ENCODE data around the gene FHOD1.

Gene FHOD1

DNA sequence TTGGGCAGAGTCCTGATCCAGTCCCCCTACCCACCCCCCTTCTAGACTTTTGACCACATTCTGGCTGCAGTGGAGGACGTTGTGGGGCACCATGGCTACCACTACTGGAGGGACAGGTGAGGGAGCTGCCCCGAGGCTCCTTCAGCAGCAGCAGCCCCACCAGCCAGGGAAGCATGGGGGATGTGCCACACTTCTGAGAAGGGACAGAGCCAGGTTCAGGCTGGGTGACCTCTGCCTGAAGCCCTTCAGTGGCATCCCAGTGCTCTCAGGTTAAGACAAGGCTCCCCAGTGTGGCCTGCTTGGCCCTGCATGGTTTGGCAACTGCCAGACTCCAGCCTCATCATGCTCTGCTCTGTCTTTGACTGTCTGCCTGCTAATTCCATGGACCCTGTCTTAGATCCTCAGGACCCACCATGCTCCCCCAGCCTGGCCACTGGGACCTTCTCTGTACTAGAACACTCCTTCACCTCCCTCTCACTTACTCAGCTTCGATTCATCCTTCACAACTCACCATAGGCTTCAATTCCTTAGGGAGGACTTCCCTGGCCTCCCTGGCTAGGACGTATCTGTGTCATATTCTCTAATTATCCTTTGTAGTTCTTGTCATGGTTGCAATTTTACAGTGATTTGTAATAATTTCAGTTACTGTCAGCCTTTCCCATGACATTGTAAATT, 10.3 kb upstream of the FHOD1 start:
- H3K4me3 ChIP-seq (ENCODE audit: low read length): no peak overlapping the region
- TF ChIP-seq, protein P1, sequence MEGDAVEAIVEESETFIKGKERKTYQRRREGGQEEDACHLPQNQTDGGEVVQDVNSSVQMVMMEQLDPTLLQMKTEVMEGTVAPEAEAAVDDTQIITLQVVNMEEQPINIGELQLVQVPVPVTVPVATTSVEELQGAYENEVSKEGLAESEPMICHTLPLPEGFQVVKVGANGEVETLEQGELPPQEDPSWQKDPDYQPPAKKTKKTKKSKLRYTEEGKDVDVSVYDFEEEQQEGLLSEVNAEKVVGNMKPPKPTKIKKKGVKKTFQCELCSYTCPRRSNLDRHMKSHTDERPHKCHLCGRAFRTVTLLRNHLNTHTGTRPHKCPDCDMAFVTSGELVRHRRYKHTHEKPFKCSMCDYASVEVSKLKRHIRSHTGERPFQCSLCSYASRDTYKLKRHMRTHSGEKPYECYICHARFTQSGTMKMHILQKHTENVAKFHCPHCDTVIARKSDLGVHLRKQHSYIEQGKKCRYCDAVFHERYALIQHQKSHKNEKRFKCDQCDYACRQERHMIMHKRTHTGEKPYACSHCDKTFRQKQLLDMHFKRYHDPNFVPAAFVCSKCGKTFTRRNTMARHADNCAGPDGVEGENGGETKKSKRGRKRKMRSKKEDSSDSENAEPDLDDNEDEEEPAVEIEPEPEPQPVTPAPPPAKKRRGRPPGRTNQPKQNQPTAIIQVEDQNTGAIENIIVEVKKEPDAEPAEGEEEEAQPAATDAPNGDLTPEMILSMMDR (IDR thresholded peaks at IDR 0.05; ENCODE audit: insufficient read depth, low read depth, low read length, missing control alignments): no peak
- DNase-seq (ENCODE audit: low read depth): no peak

DNA sequence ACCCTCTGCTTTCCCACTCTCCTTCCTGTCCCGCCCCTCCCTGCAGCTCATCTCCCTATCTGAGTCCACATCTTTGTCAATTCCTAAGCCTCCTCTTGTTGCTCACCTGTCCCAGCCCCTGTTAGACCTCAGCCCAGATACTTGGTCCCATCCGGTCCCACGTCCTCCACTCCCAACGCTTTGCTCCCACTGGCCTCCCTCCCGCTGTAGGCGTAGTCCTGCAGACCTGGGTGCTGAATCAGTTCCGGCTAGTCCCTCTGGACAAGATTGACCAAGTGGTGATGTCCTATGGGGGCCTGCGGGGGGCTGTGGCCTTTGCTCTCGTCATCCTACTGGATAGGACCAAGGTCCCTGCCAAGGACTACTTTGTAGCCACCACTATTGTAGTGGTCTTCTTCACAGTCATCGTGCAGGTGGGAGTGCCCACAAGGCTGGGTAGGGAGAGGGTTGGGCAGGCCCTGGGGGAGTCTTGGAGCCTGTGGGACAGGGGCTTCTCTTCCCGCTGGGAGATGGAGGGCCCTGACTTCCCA, 9.5 kb upstream of the FHOD1 start:
- no peak overlapping the region for H3K4me3 ChIP-seq (ENCODE audit: low read length)
- DNase-seq (ENCODE audit: low read depth): no peak
- TF ChIP-seq, protein P1 (IDR thresholded peaks at IDR 0.05; ENCODE audit: insufficient read depth, low read depth, low read length, missing control alignments): no peak

DNA sequence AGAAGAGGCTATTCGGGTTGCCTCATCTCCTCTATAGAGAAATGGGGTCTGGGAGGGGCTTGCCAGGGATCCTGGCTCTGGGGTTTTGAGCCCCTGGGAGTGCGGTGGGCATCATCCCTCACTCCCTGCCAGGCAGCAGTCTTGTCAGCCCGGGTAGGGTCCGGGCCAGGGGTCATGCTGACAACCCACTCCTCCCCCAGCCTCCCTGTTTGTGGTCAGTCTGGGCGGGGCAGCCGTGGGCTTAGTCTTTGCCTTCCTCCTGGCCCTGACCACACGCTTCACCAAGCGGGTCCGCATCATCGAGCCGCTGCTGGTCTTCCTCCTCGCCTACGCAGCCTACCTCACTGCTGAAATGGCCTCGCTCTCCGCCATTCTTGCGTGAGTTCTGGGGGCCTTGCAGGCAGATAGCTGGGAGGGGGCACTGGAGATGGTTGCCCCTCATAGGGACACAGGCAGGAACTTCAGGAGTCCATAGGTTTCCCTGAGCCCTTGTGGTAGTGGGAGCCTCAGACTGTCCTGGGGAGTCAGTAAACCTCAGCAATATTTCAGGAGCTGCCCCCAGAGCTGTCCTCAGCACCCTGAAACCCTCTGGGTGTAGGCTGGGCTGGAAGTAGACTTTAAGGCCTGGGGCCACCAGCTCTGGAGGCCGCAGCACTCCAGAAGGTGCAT, 8.4 kb upstream of the FHOD1 start:
- TF ChIP-seq, protein P1 (IDR thresholded peaks at IDR 0.05; ENCODE audit: insufficient read depth, low read depth, low read length, missing control alignments): no peak
- no peak overlapping the region for H3K4me3 ChIP-seq (ENCODE audit: low read length)
- DNase-seq (ENCODE audit: low read depth): no peak

DNA sequence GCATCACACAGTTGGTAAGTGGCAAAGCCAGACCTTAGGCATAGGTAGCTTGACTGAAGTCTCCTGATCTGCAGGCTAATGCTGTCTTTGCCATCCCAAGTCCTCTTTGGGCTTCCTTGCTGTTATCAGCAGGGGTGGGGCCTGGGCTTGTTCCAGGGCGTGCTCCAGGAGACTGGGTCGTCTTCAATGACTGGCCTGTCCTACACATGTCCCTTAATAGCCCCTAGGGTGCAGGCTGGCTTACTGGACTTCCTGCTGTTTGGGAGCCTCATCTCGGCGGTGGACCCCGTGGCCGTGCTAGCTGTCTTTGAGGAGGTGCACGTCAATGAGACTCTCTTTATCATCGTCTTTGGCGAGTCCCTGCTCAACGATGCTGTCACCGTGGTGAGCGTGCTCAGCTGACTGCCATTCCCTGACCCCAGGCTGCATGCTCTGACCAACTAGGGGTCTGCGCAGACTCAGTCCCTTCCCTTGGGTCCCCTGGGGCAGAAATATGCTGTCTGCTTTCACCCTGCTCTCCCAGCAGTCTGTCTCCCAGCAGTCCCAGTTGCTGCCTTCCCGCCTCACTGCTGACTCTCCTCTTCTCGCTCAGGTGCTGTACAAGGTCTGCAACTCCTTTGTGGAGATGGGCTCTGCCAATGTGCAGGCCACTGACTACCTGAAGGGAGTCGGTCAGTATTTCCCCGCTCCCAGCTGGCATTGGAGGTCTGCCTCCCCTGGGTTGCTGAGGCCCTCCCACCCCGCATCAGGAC, 7.7 kb upstream of the FHOD1 start:
- H3K4me3 ChIP-seq (ENCODE audit: low read length): no peak overlapping the region
- TF ChIP-seq, protein P1 (IDR thresholded peaks at IDR 0.05; ENCODE audit: insufficient read depth, low read depth, low read length, missing control alignments): no peak
- DNase-seq (ENCODE audit: low read depth): no peak

DNA sequence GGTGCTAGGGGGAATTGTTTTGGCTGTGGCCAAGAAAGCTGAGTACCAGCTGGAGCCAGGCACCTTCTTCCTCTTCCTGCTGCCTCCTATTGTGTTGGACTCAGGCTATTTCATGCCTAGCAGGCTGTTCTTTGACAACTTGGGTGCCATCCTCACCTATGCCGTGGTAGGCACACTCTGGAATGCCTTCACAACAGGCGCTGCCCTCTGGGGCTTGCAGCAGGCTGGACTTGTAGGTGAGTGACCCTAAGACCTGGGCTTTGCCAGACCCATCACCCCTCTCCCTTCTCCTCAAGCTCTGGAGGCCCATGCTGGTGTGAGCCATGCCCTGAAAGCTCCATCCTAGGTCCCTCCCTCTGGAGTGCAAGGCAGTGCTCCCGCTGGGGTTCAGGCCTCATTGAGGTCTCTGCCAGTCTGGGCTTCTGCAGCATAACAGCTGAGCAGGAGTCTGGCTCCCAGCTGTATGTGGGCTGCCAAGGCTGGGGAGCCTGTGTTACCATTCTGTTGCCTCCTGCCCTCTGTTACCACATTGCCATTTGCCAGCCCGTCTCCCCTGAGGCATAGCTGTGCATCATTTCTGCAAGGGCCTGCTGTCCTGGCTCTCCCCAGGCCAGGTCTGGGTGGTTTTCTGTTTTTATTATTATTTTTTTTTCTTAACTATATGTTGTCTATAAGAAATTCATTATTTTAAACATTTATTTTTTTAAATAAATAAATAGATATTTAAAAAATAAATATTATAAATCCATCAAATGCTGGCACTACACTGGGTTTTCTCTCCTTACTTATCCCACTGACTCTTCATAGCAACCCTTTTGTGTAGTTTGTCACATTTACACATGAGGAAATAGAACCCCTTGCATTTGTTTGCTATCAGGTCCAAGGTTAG, 5.6 kb upstream of the FHOD1 start:
- no peak overlapping the region for H3K4me3 ChIP-seq (ENCODE audit: low read length)
- DNase-seq (ENCODE audit: low read depth): no peak
- TF ChIP-seq, protein P1 (IDR thresholded peaks at IDR 0.05; ENCODE audit: insufficient read depth, low read depth, low read length, missing control alignments): no peak

DNA sequence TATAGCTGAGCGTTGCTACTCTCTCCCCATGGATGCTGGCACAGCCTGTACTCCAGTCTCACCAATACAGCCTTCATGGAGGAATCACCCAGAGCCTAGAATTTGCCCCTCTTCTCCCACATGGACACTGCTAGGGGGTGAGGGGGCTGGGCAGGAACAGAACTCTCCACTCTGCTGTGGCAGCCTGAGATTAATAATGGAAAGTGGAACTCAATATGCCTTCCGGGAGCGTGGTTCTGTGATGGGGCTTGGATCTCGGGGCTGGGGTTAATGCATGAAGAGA, 2.7 kb upstream of the FHOD1 start:
- TF ChIP-seq, protein P1 (IDR thresholded peaks at IDR 0.05; ENCODE audit: insufficient read depth, low read depth, low read length, missing control alignments): no peak
- no peak for DNase-seq (ENCODE audit: low read depth)
- no peak overlapping the region for H3K4me3 ChIP-seq (ENCODE audit: low read length)

Measured in epithelial cell of esophagus (primary cell).